ENCODE measurements around the gene CEND1.

Gene CEND1

GRCh38 chr11:827897-828192 lies 38.0 kb upstream of the CEND1 start, which contains the start of gene CRACR2B:
Gene CRACR2B (plus strand): TSS chr11:827919. CDS start chr11:828608, 689 bp downstream.
- no peak for FAIRE-seq
- no peak for DNase-seq (ENCODE audit: insufficient read length, low spot score)

- FAIRE-seq (no peak), DNase-seq (ENCODE audit: insufficient read length, low spot score) (no peak)
Observed at GRCh38 chr11:827146-827896, 37.4 kb upstream of the CEND1 start.

GRCh38 chr11:826836-827145 lies 36.9 kb upstream of the CEND1 start:
- FAIRE-seq (no peak), DNase-seq (ENCODE audit: insufficient read length, low spot score) (no peak)

GRCh38 chr11:826227-826621 lies 36.3 kb upstream of the CEND1 start:
- no peak for FAIRE-seq

GRCh38 chr11:825366-826226 lies 35.7 kb upstream of the CEND1 start:
- DNase-seq (ENCODE audit: insufficient read length, low spot score) (no peak), FAIRE-seq (no peak)

More at GRCh38 chr11:826227-826621, 36.3 kb upstream of the CEND1 start:
- no peak for DNase-seq (ENCODE audit: insufficient read length, low spot score)

GRCh38 chr11:824942-825341 lies 35.1 kb upstream of the CEND1 start:
- FAIRE-seq, result no peak

GRCh38 chr11:824292-824880 lies 34.5 kb upstream of the CEND1 start:
- no peak for FAIRE-seq
- DNase-seq (ENCODE audit: insufficient read length, low spot score), result no peak

More at GRCh38 chr11:824942-825341, 35.1 kb upstream of the CEND1 start:
- DNase-seq (ENCODE audit: insufficient read length, low spot score), result no peak

- DNase-seq (ENCODE audit: insufficient read length, low spot score) (no peak), FAIRE-seq (no peak)
Observed at GRCh38 chr11:823441-824291, 33.8 kb upstream of the CEND1 start.

- no peak for DNase-seq (ENCODE audit: insufficient read length, low spot score)
- FAIRE-seq, result no peak
Observed at GRCh38 chr11:821512-822371, 31.9 kb upstream of the CEND1 start.

GRCh38 chr11:820655-821511 lies 31.0 kb upstream of the CEND1 start:
- DNase-seq (ENCODE audit: insufficient read length, low spot score) (peak; percentile 68), FAIRE-seq (peak; percentile 33)

- peak; percentile 73 for DNase-seq (ENCODE audit: insufficient read length, low spot score)
- FAIRE-seq, result peak; percentile 49
Observed at GRCh38 chr11:819943-820649, 30.2 kb upstream of the CEND1 start.

- peak; percentile 95 for FAIRE-seq
- DNase-seq (ENCODE audit: insufficient read length, low spot score), result peak; percentile 81
Observed at GRCh38 chr11:819129-819931, 29.4 kb upstream of the CEND1 start.

GRCh38 chr11:818396-819128 lies 28.7 kb upstream of the CEND1 start, which contains the start of gene PNPLA2:
Gene PNPLA2 (plus strand): TSS chr11:818914. CDS start chr11:819719, 805 bp downstream.
- DNase-seq (ENCODE audit: insufficient read length, low spot score) (no peak), FAIRE-seq (peak; percentile 16)

- DNase-seq (ENCODE audit: insufficient read length, low spot score), result no peak
Observed at GRCh38 chr11:816433-816779, 26.5 kb upstream of the CEND1 start.

GRCh38 chr11:815675-816432 lies 26.0 kb upstream of the CEND1 start:
- no peak for DNase-seq (ENCODE audit: insufficient read length, low spot score)
- no peak for FAIRE-seq

More at GRCh38 chr11:816433-816779, 26.5 kb upstream of the CEND1 start:
- FAIRE-seq, result no peak
